NCI-H82 treated with DMSO at 0.1 percent for 48 hours (cell line): ENCODE data around the gene PLK4.
"Not testable (repeated sequence)": the region's sequence is repeated elsewhere in the genome, so short reads cannot be mapped to it uniquely, and the experiment has no call there.

ENCODE experiments used
- DNase-seq: peaks from one replicate; lab custom pipeline; 2025; ENCODE audit not compliant: unreplicated experiment; lab: John Stamatoyannopoulos, UW

The PLK4 gene

DNA sequence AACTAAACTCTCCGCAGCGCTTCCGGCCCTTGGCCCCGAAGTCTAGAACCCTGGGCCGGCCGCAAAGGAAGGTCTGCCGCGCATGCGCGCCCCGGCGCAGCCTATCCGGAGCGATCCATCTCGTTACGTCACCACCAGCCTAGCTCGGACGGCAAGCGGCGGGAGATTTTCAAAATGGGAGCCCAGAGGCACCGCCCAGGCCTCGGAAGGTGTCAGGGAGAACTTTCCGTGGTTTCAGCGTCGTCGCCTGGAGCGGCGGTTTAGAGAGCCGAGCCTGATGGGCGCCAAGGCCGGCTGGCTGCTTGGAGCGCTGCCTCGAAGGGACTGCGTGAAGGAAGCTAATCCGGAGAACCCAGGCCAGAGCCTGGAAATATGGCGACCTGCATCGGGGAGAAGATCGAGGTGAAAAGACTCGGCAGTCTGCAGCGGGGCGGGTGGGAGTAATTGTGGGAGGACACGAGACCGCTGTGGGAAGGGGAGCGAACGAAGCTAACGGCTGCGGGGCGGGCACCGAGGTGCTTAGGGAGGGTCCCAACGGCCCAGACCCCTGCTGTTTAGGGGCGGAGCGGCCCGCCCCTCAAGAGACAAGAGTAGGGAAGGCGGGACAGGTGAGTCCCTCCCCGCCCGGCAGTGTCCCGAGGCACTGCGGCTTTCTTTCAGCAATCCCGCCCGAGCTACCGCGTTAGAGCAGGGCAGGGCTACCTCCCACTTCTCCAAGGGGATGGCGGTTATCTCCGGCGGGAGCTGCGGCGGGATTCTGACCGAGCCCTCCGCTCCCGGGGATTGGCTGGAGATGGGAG, at the start of gene PLK4:
TSS of gene PLK4 (plus strand) at position 131 of the 800 bp plus-strand sequence. CDS start at position 373, 242 bp downstream.
- DNase-seq: peak; percentile 76

DNA sequence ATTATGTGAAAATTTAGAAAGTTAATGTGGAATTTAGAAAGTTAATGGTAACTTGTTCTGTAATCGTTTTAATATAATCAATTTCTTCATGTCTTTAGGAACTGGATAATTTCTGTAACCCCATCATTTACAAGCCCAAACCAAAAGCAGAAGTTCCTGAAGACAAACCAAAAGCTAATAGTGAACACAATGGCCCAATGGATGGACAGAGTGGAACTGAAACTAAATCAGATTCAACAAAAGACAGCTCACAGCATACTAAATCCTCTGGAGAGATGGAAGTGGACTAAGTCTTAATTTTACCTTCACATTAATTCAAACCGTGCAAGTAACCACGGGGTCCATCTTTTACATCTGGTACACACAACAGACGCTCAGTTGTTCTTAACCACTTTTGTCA, 48.1 kb upstream of the PLK4 start:
- DNase-seq: no peak

DNA sequence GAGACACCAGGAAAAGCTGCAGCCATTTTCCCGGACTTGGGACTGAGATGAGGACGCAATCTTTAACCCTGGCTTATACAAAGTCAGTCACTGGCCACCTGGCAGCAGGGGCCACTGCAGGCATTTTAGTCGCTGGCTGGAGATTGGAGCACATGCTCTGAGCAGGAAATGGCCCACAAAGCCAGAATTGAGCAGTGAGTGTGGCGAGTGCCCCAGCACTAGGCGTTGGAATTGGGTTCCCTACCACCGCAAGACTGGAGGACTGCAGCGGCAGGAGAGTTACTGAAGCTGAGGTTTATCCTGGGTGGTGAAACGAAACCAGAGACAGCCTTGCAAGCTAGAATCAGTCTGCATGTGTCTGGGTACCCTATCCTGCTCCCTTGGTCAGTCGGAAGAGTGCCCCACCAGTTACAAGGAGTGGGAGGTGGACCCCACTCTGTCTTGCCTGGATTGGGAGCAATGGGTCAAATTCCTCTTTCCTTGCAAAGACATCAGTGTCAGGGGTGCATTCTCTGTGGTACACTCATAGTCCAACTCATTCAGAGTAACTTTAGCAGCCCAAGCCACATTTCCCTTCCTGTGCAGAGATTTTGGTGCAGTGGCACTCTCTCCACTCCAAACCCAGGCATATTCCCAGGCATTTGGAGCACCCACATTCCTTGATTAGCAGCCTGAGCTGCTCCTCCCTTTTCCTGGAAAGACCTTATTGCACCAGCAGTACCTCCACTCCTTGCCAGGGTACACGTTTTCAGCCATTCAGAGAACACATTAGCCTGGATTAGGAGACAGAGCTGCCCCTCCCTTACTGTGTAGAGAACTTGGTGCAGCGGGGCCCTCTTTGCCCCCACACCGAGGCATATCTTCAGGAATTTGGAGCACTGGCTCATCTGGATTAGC, 36.7 kb upstream of the PLK4 start:
- DNase-seq: no peak

DNA sequence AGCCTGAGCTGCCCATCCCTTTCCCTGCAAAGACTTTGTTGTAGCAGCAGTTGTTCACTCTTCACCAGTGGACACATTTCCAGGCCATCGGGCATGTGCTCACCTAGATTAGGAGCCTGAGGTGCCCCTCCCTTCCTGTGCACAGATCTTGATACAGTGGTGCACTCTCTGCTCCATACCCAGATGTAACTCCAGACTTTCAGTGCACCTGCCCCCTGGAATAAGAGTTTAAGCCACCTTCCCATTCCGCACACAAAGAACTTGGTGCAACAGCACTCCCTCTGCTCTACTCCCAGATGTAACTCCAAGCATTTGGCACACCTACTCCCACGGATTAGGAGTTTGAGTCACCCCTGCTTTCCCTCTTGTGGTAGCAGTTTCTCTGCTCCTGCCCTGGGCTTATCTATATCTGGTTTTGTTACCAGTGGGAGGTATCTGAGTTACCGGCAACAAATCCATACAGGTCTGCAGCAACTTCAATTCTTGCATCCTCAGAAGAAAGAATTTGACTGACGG, 36.0 kb upstream of the PLK4 start:
- no peak for DNase-seq

DNA sequence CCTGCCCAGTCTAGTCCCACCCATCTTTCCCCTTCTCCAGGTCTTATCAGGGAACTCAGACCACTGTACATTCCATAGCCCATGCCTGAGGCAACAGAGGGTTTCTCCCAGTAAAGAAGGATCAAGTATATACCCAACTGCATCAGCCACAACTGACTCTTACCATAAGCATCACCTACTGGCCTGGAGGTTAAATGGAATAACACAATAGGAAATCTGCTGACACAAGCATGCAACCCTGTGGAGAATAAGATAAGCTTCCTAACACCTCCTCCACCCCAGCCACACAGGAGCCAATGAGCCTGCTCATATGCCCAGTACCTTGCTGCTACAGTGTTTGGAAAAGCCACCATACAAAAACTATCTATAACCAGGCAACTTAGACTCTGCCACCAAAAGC, 34.6 kb upstream of the PLK4 start:
- DNase-seq: no peak

DNA sequence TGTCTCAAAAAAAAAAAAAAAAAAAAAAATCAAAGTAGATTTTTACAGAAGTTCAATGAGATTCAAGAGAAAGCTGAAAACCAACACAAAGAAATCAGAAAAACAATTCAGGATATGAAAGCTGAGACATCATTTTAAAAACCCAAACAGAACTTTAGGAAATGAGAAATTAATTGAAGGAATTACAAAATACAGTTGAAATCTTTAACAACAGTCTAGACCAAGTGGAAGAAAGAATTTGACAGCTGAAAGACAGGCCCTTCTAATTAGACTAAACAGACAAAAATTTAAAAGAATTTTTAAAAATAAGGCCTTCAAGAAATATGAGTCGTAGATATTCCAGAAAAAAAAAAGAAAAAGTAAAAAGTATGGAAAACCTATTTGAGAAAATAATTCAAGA, 33.9 kb upstream of the PLK4 start:
- no peak for DNase-seq

DNA sequence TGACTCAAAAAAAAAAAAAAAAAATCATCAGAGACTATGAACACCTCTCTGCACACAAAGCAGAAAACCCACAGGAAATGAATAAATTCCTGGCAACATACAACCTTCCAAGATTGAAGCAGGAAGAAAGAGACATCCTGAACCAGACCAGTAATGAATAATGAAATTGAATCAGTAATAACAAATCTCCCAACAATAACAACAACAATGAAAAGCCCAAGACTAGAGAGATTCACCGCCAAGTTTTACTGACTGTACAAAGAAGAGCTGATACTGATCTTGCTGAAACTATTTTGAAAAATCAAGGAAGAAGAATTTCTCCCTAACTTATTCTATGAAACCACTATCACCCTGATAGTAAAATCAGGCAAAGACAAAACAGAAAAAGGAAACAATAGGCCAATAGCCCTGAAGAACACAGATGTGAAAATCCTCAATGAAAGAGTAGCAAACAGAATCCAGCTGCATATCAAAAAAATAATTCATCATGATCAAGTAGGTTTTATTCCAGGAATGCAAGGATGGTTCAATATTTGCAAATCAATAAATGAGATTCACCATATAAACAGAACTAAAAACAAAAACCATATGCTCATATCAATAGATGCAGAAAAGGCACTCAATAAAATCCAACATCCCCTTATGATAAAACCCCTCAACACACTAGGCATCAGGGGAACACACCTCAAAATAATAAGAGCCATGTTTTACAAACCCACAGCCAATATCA, 31.0 kb upstream of the PLK4 start:
- DNase-seq: no peak

DNA sequence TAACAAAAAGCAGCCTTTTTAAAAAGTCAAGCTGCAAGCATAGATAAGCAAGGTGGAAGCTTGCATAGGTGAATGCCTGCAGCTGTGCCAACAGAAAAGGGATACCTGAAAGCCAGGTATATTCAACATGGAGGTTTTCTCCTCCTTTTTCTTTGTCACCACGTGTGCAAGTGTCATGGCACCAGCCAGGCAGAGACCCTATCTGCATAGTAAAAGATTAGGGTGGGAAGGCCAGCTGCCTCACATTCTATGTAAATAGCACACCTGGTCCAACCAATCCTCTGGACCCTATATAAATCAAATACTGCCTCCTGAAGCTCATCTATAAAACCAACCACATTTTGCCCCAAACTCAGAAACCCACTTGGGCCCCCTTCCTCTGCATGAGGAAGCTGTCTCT, 28.0 kb upstream of the PLK4 start:
- no peak for DNase-seq

DNA sequence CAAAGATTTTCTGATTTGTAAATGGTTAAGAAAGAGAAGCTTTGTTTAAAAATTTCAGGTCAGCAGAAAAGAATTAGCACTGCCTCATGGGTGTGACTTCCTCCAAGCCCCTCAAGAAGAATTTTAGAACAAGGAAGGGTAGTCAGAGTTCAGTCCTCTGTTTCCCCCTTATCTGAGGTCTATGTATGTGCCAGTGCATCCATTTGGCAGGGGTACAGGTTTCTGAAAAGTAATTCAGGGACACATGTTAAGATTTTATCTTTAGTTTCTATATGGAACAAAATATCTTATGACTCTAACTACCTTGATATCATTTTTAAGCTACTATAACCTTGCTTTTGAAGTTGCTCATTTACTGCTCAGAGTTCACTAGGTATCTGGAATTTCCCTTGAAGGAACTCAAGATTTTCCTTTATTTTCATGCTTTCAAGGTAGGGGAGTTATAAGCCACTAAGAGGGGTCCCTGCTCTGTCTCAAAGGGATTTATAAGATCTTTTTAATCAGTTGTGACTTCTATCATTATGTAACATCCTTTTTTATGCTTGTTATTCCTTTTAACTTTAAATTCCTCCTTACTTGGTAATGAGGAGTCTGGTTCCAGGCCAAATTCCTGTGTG, 24.4 kb upstream of the PLK4 start:
- no peak for DNase-seq

DNA sequence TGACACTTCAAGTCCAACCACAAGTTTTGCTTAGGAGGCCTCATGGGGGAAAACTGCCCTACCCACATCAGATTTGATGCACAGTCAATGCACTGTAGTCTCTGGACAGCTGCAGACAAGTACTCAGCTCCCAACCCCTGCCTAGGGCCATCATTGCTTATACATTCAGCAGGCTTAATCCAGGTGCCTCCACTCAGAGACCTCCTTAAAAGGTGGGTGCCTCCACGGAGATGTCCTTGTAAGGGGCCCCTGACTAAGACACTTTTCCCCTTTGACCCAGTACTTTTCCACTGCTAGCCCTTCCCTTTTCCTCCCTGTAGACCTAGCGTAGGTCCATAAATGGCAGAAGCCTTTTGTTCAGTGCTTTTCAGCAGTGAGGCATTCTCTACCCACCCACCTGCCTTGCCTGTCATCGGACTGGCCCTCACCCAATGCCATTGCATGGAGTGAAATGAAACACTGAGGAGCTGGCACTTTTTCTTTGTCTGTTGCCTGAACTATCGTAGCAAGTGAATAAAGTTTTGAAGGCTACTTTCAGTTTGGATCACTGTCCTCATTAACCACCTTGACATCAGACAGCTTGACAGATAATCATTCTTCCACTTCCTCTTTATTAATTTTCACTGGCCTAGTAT, 23.8 kb upstream of the PLK4 start:
- no peak for DNase-seq

DNA sequence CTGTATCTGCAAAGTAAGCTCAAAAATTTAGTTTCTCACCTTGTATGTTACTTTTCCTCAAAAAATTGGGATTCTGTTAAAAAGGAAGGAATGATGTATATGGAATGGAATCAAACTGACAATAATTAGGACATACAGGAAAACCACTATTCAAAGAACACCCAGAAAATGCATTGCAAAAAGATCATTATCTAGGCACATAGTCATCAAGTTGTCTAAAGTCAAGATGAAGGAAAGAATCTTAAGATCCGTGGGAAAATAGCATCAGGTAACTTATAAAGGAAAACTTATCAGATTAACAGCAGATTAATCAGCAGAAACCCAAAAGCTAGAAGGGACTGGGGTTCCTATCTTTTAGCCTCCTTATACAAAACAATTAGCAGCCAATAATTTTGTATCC, 23.1 kb upstream of the PLK4 start:
- DNase-seq: no peak

DNA sequence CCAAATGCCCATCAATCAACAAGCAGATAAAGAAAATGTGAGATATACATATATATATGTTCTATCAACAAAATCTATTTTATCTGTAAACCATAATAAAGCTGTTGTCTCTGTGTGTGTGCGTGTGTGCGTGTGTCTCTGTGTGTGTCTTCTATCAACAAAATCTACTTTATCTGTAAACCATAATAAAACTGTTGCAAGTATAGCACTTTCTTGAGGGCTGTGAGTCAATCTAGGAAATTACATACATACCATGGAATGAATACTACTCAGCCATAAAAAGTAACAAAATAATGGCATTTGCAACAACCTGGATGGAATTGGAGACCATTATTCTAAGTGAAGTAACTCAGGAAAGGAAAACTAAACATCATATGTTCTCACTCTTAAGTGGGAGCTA, 12.5 kb upstream of the PLK4 start:
- no peak for DNase-seq

DNA sequence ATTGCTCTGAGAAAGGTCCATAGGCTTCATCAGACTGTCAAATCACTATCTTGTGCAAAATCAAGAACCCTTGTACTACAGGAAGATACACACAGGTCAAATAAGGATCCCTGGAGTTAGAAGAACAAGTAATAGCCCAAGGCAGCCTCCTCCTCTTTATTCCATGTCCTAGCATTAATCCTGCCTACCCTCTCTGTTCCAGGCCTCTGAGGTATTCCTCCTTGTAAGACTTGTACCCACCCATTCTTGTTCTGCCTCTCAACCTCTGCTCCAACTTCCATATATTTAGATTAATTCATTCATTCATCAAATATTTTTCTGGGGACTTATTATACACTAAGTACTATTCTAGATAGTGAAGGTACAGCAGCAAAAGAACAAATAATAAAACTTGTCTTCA, 10.4 kb upstream of the PLK4 start:
- DNase-seq: no peak

DNA sequence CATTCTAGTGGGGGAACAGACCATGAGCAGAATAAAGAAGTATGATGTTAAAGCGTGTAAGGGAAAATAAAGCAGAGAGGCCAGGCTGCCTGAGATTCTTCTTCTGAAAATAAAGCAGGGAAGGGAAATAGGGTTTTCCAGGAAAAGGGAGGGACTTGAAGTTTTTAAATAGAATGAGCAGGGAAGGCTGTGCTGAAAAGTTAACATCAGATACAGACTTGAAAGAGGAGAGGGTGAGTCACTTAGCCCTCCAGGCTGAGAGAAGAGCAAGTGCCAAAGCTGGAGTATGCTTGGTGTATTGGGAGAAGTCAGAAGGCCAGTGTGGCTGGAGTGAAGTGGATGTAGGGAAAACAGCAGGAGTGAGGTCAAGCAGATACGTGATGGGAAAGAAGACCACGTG, 10.0 kb upstream of the PLK4 start:
- no peak for DNase-seq

DNA sequence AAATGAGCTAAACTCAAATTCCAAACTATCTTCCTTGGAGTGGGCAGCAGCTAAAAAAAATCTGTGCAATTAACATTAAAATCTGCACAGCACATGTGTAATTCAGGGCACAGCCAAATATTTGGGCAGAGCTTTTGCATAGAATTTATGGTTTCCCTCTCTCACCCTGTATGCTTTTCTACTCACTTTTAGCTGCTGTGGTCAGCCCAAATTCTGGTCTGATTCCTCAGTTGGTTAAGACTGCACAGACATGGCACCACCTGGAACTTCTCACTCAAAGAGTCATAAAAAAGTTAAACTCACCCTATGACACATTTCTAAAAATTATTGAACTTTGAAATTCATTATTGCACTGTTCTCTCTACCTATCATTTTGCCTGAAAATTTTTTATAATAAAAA, 4.9 kb upstream of the PLK4 start:
- DNase-seq: no peak

DNA sequence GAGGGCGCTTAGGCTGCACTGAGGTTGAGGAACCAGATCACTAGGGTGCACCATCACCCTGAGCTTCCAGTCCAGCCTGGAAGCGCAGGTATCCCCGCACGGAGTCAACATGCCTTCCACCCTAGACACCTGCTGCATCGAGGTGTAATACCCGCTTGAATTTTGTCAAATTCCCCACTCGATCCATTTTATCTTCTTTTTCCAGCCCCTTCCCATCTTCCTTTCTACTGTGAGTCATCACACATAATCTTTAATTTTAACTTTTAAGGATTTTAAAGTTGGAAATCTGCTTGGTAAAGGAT, 821 bp downstream of the PLK4 start:
- DNase-seq: no peak

DNA sequence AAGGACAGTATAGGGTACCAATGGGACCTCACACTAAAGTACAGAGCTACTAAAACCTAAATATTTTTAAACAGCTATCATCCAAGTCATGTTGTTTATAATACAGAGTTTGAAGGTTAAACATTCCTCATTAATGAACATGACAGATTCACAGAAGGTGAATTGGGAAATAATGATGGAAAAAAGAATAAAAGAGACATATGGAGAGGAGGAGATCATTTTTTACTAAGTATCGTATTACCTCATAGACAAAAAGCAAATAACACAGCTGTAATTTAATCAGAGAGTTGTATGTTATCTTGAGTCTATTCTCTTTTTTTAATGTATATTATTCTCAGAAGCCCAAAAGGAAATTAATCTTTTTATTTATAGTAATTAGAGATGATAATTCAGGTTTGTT, 7.9 kb downstream of the PLK4 start:
- no peak for DNase-seq

DNA sequence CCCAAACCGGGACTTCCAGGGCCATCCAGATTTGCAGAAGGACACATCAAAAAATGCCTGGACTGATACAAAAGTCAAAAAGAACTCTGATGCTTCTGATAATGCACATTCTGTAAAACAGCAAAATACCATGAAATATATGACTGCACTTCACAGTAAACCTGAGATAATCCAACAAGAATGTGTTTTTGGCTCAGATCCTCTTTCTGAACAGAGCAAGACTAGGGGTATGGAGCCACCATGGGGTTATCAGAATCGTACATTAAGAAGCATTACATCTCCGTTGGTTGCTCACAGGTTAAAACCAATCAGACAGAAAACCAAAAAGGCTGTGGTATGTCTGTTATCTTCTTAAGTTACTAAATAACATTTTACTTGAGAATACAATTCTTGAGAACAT, 9.2 kb downstream of the PLK4 start:
- no peak for DNase-seq

DNA sequence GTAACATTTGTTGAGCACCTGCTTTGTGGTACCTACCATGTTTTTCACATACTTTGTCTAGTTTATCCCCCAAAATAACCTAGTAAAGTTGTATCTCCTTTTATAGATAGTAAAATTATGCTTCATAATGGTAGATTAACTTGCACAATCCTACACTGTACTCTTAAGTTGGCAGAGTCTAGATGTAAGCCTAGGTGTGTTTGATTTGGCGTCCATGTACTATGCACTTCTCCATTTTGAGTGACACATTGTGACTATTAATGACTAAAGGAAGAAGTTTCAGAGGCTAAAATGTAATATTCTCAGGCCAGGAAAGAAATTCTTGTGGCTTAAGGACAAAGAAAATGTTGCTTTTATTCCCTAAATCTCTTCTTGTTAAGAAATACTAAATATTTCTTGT, 15.4 kb downstream of the PLK4 start:
- DNase-seq: no peak

DNA sequence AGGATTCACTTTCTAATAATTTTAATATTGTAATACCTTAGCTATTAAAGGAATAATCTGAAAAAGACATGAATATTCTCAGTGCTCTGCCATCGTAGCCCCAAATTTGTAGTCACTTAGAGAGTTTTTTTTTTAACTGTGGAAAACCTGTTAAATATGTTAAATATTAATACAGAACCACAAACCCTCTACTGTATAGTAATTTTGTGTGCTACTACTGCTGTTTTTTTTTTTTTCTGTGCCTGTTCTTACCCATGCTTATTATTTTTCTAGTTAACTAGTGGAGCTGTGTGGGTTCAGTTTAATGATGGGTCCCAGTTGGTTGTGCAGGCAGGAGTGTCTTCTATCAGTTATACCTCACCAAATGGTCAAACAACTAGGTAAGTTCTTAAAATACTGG, 15.8 kb downstream of the PLK4 start:
- DNase-seq: no peak

DNA sequence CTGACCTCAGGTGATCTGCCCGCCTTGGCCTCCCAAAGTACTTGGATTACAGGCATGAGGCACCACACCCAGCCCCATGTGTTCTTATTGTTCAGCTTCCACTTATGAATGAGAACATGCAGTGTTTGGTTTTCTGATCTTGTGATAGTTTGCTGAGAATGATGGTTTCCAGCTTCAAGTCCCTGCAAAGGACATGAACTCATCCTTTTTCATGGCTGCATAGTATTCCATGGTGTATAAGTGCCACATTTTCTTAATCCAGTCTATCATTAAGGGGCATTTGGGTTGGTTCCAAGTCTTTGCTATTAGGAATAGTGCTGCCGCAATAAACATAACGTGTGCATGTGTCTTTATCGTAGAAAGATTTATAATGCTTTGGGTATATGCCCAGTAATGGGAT, 19.0 kb downstream of the PLK4 start:
- DNase-seq: not testable (repeated sequence)
